Measurements from ENCODE around the gene MRPS18C. TPM values are rescaled to one million over a fixed set of nuclear protein-coding genes. Genes with fewer than 3 reads are reported as not detected.
A peak's percentile ranks its signal among the peaks of the same experiment; 100 is the strongest.

MRPS18C gene
- total and polyA plus RNA-seq, 9 of the 15 experiments (the other 6 are each of a cell fraction or from before 2014, with no cell fraction given), result 54.3 to 390 (median 138) TPM

DNA sequence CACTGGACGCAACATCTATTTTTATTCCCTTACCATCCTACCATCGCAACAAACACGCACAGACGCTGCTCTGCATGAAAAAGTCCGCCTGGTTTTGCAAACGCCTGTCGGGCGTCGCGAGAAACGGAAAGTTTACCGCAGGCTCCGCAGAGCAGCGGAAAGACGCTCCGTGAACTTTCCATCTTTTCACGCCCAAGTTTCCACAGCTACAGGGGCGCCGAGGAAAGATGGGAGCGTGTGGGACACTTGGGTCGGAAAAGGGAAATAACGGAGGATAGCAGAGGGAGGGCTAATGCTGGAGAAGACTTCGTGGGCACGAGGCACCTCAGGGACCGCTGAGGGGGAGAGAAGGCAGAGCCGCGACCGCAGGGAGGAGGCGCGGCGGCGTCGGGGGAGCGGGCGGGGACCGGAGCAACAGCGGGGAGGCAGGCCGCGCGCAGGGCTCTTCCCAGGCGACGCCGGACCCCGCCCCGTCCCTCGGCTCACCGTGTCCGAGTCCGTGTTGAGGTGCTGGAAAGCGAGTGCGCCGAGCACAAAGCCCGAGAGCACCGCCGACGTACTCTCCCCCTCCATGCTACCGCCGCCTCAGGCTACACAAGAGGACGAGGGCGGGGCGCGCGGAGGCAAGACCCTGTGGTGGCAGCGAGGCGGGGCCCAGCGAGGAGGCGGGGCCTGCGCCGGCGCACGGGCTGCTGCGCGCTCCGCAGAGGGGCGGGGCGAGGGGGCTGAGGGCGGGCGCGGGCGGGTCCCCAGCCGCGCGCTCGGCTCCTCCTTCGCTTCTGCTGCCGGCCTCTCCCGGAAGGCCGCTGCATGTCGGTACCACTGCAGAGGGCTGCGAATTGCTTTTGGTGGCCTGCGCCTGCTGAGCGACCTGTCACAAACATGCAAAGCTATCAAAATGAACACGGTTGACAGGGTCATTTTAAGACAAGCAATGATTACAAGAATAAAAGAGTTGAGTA is 28.9 kb downstream of the MRPS18C start, which contains the start of gene ABRAXAS1 (continued):
- TF ChIP-seq, protein P1, sequence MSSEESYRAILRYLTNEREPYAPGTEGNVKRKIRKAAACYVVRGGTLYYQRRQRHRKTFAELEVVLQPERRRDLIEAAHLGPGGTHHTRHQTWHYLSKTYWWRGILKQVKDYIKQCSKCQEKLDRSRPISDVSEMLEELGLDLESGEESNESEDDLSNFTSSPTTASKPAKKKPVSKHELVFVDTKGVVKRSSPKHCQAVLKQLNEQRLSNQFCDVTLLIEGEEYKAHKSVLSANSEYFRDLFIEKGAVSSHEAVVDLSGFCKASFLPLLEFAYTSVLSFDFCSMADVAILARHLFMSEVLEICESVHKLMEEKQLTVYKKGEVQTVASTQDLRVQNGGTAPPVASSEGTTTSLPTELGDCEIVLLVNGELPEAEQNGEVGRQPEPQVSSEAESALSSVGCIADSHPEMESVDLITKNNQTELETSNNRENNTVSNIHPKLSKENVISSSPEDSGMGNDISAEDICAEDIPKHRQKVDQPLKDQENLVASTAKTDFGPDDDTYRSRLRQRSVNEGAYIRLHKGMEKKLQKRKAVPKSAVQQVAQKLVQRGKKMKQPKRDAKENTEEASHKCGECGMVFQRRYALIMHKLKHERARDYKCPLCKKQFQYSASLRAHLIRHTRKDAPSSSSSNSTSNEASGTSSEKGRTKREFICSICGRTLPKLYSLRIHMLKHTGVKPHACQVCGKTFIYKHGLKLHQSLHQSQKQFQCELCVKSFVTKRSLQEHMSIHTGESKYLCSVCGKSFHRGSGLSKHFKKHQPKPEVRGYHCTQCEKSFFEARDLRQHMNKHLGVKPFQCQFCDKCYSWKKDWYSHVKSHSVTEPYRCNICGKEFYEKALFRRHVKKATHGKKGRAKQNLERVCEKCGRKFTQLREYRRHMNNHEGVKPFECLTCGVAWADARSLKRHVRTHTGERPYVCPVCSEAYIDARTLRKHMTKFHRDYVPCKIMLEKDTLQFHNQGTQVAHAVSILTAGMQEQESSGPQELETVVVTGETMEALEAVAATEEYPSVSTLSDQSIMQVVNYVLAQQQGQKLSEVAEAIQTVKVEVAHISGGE (CRISPR knock-in tag; IDR thresholded peaks at IDR 0.05), result peak; percentile 64 to 96 (median 77); a peak in 5 of 6 replicates
- TF ChIP-seq TRIM24 (IDR thresholded peaks at IDR 0.05), result peak; percentile 14 to 82; a peak in 2 of 4 replicates
- TF ChIP-seq NUFIP1 (IDR thresholded peaks at IDR 0.05; ENCODE audit: partially characterized antibody), result peak; percentile 74
- no peak for TF ChIP-seq ZNF444 (CRISPR knock-in tag; IDR thresholded peaks at IDR 0.05)
- 0 out of 2 replicates have a peak, but pooled peaks have one; percentile 17 for TF ChIP-seq ZNF584 (CRISPR knock-in tag; IDR thresholded peaks at IDR 0.05; ENCODE audit: low read depth)
- no peak for TF ChIP-seq NELFE (IDR thresholded peaks at IDR 0.05; ENCODE audit: insufficient read depth, insufficient read length)
- peak; percentile 73; the same call in 1 of the 2 replicates for TF ChIP-seq HDAC8 (tag; IDR thresholded peaks at IDR 0.05)
- TF ChIP-seq, protein P2, sequence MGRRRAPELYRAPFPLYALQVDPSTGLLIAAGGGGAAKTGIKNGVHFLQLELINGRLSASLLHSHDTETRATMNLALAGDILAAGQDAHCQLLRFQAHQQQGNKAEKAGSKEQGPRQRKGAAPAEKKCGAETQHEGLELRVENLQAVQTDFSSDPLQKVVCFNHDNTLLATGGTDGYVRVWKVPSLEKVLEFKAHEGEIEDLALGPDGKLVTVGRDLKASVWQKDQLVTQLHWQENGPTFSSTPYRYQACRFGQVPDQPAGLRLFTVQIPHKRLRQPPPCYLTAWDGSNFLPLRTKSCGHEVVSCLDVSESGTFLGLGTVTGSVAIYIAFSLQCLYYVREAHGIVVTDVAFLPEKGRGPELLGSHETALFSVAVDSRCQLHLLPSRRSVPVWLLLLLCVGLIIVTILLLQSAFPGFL (CRISPR knock-in tag; IDR thresholded peaks at IDR 0.05), result no peak
- TF ChIP-seq, protein P3, sequence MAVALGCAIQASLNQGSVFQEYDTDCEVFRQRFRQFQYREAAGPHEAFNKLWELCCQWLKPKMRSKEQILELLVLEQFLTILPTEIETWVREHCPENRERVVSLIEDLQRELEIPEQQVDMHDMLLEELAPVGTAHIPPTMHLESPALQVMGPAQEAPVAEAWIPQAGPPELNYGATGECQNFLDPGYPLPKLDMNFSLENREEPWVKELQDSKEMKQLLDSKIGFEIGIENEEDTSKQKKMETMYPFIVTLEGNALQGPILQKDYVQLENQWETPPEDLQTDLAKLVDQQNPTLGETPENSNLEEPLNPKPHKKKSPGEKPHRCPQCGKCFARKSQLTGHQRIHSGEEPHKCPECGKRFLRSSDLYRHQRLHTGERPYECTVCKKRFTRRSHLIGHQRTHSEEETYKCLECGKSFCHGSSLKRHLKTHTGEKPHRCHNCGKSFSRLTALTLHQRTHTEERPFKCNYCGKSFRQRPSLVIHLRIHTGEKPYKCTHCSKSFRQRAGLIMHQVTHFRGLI (CRISPR knock-in tag; IDR thresholded peaks at IDR 0.05), result 0 out of 2 replicates have a peak, but pooled peaks have one; percentile 5
- TF ChIP-seq, protein P4, sequence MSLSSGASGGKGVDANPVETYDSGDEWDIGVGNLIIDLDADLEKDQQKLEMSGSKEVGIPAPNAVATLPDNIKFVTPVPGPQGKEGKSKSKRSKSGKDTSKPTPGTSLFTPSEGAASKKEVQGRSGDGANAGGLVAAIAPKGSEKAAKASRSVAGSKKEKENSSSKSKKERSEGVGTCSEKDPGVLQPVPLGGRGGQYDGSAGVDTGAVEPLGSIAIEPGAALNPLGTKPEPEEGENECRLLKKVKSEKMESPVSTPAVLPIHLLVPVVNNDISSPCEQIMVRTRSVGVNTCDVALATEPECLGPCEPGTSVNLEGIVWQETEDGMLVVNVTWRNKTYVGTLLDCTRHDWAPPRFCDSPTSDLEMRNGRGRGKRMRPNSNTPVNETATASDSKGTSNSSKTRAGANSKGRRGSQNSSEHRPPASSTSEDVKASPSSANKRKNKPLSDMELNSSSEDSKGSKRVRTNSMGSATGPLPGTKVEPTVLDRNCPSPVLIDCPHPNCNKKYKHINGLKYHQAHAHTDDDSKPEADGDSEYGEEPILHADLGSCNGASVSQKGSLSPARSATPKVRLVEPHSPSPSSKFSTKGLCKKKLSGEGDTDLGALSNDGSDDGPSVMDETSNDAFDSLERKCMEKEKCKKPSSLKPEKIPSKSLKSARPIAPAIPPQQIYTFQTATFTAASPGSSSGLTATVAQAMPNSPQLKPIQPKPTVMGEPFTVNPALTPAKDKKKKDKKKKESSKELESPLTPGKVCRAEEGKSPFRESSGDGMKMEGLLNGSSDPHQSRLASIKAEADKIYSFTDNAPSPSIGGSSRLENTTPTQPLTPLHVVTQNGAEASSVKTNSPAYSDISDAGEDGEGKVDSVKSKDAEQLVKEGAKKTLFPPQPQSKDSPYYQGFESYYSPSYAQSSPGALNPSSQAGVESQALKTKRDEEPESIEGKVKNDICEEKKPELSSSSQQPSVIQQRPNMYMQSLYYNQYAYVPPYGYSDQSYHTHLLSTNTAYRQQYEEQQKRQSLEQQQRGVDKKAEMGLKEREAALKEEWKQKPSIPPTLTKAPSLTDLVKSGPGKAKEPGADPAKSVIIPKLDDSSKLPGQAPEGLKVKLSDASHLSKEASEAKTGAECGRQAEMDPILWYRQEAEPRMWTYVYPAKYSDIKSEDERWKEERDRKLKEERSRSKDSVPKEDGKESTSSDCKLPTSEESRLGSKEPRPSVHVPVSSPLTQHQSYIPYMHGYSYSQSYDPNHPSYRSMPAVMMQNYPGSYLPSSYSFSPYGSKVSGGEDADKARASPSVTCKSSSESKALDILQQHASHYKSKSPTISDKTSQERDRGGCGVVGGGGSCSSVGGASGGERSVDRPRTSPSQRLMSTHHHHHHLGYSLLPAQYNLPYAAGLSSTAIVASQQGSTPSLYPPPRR (CRISPR knock-in tag; IDR thresholded peaks at IDR 0.05; ENCODE audit: borderline replicate concordance), result no peak; the same call in 1 of the 2 replicates
- TF ChIP-seq MYC (IDR thresholded peaks at IDR 0.05; ENCODE audit: low read depth, low read length), result peak; percentile 68
- no peak for TF ChIP-seq MYC (CRISPR knock-in tag; IDR thresholded peaks at IDR 0.05; ENCODE audit: borderline replicate concordance, low read depth)
- no peak for TF ChIP-seq RHOXF2B (CRISPR knock-in tag; conservative IDR thresholded peaks at IDR 0.05)
- TF ChIP-seq RAD51 (IDR thresholded peaks at IDR 0.05; ENCODE audit: borderline replicate concordance, low read depth), result no peak
